Neural progenitor cell (in vitro differentiated cells): Measurements from ENCODE around the gene GFRA4.

Experiments
- CTCF ChIP-seq: fragments of 200-600 bp; sonication (generic); IDR thresholded peaks from 2 replicates; pipeline ENCODE4 v1.5.1; 2017; ENCODE audit warnings: antibody characterized with exemption, mild to moderate bottlenecking
- EZH2 ChIP-seq: fragments of 200-600 bp; sonication (generic); IDR thresholded peaks from 2 replicates; pipeline ENCODE4 v1.6.1; 2017; ENCODE audit warnings: antibody characterized with exemption, mild to moderate bottlenecking, moderate library complexity
- EZH2phosphoT487 ChIP-seq: fragments of 200-600 bp; sonication (generic); IDR thresholded peaks from 2 replicates; pipeline ENCODE4 v1.6.1; 2017; ENCODE audit warnings: antibody characterized with exemption

DNA sequence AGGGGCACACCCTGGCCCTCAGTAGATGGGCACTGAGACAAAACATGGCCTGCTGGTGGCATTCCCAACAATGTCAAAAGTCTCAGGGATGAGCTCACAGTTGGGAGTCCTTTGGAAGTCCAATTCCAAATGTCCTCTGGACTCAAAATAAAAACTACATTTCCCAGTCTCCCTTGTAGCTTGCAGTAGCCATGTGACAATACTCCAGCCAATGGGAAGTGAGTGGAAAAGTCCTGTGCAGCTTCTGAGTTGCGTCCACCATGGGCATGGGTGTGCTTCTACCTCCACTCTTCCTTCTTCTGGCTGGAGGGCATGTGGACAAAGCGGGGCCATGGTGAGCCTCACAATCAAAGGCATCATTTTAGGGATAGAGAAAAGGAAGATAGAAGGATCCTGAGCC lies 24.5 kb upstream of the GFRA4 start:
- TF ChIP-seq CTCF (no peak), EZH2 (no peak), EZH2phosphoT487 (no peak)
